RWPE2 (cell line): ENCODE data around the gene ITPKC.

ENCODE experiments used
- ATAC-seq: fragments of 200-7000 bp; cut with Tn5 transposase; 3 replicates; pipeline ENCODE4 v1.9.1; 2021; ENCODE audit warnings: low read depth
- DNase-seq: peaks from one replicate; pipeline ENCODE4 v3.0.0-alpha.2; 2020; ENCODE audit warnings: low spot score
- H3K27ac ChIP-seq: fragments of 450-650 bp; 2 replicates; pipeline ENCODE4 v1.5.1; 2017; ENCODE audit warnings: mild to moderate bottlenecking; ENCODE audit not compliant: poor library complexity, severe bottlenecking
- H3K27me3 ChIP-seq: fragments of 250-450 bp; sonication (Bioruptor Pico); 2 replicates; pipeline ENCODE4 v1.5.1; 2021; ENCODE audit warnings: mild to moderate bottlenecking, moderate library complexity; ENCODE audit not compliant: insufficient read depth, poor library complexity, severe bottlenecking
- H3K36me3 ChIP-seq: fragments of 250-450 bp; sonication (Bioruptor Pico); 2 replicates; pipeline ENCODE4 v1.5.1; 2020; ENCODE audit warnings: low read depth, mild to moderate bottlenecking, moderate library complexity
- H3K4me1 ChIP-seq: fragments of 250-450 bp; sonication (Bioruptor Pico); 2 replicates; pipeline ENCODE4 v1.5.1; 2021; ENCODE audit warnings: mild to moderate bottlenecking, moderate library complexity; ENCODE audit not compliant: insufficient read depth, poor library complexity, severe bottlenecking
- H3K4me3 ChIP-seq: fragments of 250-450 bp; sonication (Bioruptor Pico); 2 replicates; pipeline ENCODE4 v1.5.1; 2021; ENCODE audit warnings: mild to moderate bottlenecking, moderate library complexity; ENCODE audit not compliant: severe bottlenecking
- H3K9me3 ChIP-seq: fragments of 250-450 bp; sonication (Bioruptor Pico); 2 replicates; pipeline ENCODE4 v1.5.1; 2021; ENCODE audit warnings: mild to moderate bottlenecking, moderate library complexity; ENCODE audit not compliant: severe bottlenecking
- CTCF ChIP-seq: fragments of 450-650 bp; IDR thresholded peaks from one replicate; pipeline ENCODE4 v1.5.1; 2017; ENCODE audit warnings: mild to moderate bottlenecking, moderate library complexity; ENCODE audit not compliant: poor library complexity, severe bottlenecking

The ITPKC gene

GRCh38 chr19:40786060-40787037 lies 69.4 kb downstream of the ITPKC start:
- no peaks in the 10 kb centered on the region for H3K4me1 ChIP-seq
- no peak overlapping the region for H3K4me3 ChIP-seq
- no peak overlapping the region for H3K27ac ChIP-seq
- DNase-seq (no peak), ATAC-seq (no peak)
- no peaks in the 10 kb centered on the region for H3K36me3 ChIP-seq
- H3K27me3 ChIP-seq = no peaks in the 10 kb centered on the region
- H3K9me3 ChIP-seq = no peaks in the 10 kb centered on the region
- no peak for TF ChIP-seq CTCF
